GM23338 (cell line): ENCODE measurements around the gene BMP3. TPM values are rescaled to one million over a fixed set of nuclear protein-coding genes. Genes with fewer than 3 reads are reported as not detected.

Experiments used
- CREB1 ChIP-seq: fragments of 250-450 bp; sonication (Bioruptor Pico); IDR thresholded peaks from 2 replicates; pipeline ENCODE4 v1.5.0; 2020; ENCODE audit warnings: low read depth, mild to moderate bottlenecking, moderate library complexity
- ETS1 ChIP-seq: IDR thresholded peaks from 2 replicates; pipeline ENCODE4 v1.6.1; 2016; ENCODE audit warnings: antibody characterized with exemption
- REST ChIP-seq: IDR thresholded peaks from one replicate; pipeline ENCODE4 v1.6.1; 2018; ENCODE audit warnings: antibody characterized with exemption; ENCODE audit not compliant: unreplicated experiment
- ZNF462 ChIP-seq: fragments of 250-450 bp; sonication (Bioruptor Pico); IDR thresholded peaks from 2 replicates; pipeline ENCODE4 v1.5.0; 2020; ENCODE audit warnings: mild to moderate bottlenecking, moderate library complexity
- polyA plus RNA-seq: library from polyadenylated mRNA; unstranded; fragments of >200 nt; fragmentation: Nextera tagmentation; extraction: Ambion mirVana; gene quantifications from 2 replicates; pipeline ENCODE4 v1.2.1, GENCODE V29; 2016
- total RNA-seq: library from RNA; depleted of rRNA; stranded (reverse); fragments of >200 nt; shearing (Covaris generic); gene quantifications from 2 replicates; pipeline ENCODE4 v1.2.3, GENCODE V29; 2014

The BMP3 gene
- total and polyA plus RNA-seq, 2 experiments from 2014 or later: 0.10 TPM; not detected in 1

GRCh38 chr4:81003597-81004111 is 26.9 kb upstream of the BMP3 start (continued):
- no peak for TF ChIP-seq ZNF462
- TF ChIP-seq REST: no peak
- no peak for TF ChIP-seq CREB1
- TF ChIP-seq ETS1: no peak
